WTC11 (cell line): ENCODE measurements around the gene XRN1.
"Not testable (repeated sequence)": the region's sequence is repeated elsewhere in the genome, so short reads cannot be mapped to it uniquely, and the experiment has no call there.

Experiments used
- ATF3 ChIP-seq: sonication (generic); formaldehyde crosslinking; conservative IDR thresholded peaks from 2 replicates; pipeline ENCODE4 v1.8.1; 2022; ENCODE audit warnings: mild to moderate bottlenecking, missing genetic modification reagents
- CTCF ChIP-seq: fragments of 200-600 bp; IDR thresholded peaks from 2 replicates; pipeline ENCODE4 v1.8.0; 2022; ENCODE audit warnings: antibody characterized with exemption
- FOXK1 ChIP-seq: sonication (generic); formaldehyde crosslinking; IDR thresholded peaks from 2 replicates; pipeline ENCODE4 v1.8.0; 2022; ENCODE audit warnings: mild to moderate bottlenecking, moderate library complexity, missing genetic modification reagents
- JUN ChIP-seq: sonication (generic); formaldehyde crosslinking; IDR thresholded peaks from 2 replicates; pipeline ENCODE4 v1.8.0; 2023; ENCODE audit warnings: mild to moderate bottlenecking, missing genetic modification reagents
- MAX ChIP-seq: sonication (generic); formaldehyde crosslinking; IDR thresholded peaks from 2 replicates; pipeline ENCODE4 v1.8.0; 2022; ENCODE audit warnings: mild to moderate bottlenecking, missing genetic modification reagents
- NR3C1 ChIP-seq: sonication (generic); formaldehyde crosslinking; conservative IDR thresholded peaks from 2 replicates; pipeline ENCODE4 v1.8.1; 2023; ENCODE audit warnings: low read depth, mild to moderate bottlenecking, missing genetic modification reagents
- PRDM15 ChIP-seq: sonication (generic); formaldehyde crosslinking; IDR thresholded peaks from 2 replicates; pipeline ENCODE4 v1.8.0; 2022; ENCODE audit warnings: missing genetic modification reagents
- PREB ChIP-seq: sonication (generic); formaldehyde crosslinking; IDR thresholded peaks from 2 replicates; pipeline ENCODE4 v1.8.1; 2022; ENCODE audit warnings: mild to moderate bottlenecking, missing genetic modification reagents, moderate library complexity, borderline replicate concordance
- SOX15 ChIP-seq: fragments of 250-450 bp; sonication (Bioruptor Pico); IDR thresholded peaks from 2 replicates; pipeline ENCODE4 v1.9.0; 2021; ENCODE audit warnings: mild to moderate bottlenecking
- SP1 ChIP-seq: sonication (generic); formaldehyde crosslinking; conservative IDR thresholded peaks from 2 replicates; pipeline ENCODE4 v1.8.1; 2022; ENCODE audit warnings: missing genetic modification reagents
- TEAD4 ChIP-seq: sonication (generic); formaldehyde crosslinking; IDR thresholded peaks from 2 replicates; pipeline ENCODE4 v1.8.0; 2022; ENCODE audit warnings: mild to moderate bottlenecking, missing genetic modification reagents
- USF2 ChIP-seq: sonication (generic); formaldehyde crosslinking; IDR thresholded peaks from 2 replicates; pipeline ENCODE4 v1.8.1; 2023; ENCODE audit warnings: mild to moderate bottlenecking, missing genetic modification reagents, moderate library complexity
- ZBTB21 ChIP-seq: sonication (generic); formaldehyde crosslinking; IDR thresholded peaks from 2 replicates; pipeline ENCODE4 v1.8.1; 2023; ENCODE audit warnings: mild to moderate bottlenecking, missing genetic modification reagents, borderline replicate concordance
- ZSCAN18 ChIP-seq: fragments of 250-450 bp; sonication (Bioruptor Pico); IDR thresholded peaks from 2 replicates; pipeline ENCODE4 v2.1.2; 2022; ENCODE audit warnings: mild to moderate bottlenecking, moderate library complexity

GRCh38 chr3:142302847-142303246, 145.0 kb downstream of the XRN1 start:
- TF ChIP-seq TEAD4; NR3C1 (CRISPR knock-in tag); CTCF; MAX (CRISPR knock-in tag); ATF3 (CRISPR knock-in tag); PREB; JUN (CRISPR knock-in tag); FOXK1 (CRISPR knock-in tag); SOX15 (CRISPR knock-in tag); PRDM15 (CRISPR knock-in tag); ZSCAN18; USF2; SP1 (CRISPR knock-in tag); ZBTB21 (CRISPR knock-in tag): not testable (repeated sequence)
